Activated CD8-positive, alpha-beta memory T cell treated with anti-CD3 and anti-CD28 coated beads for 48 hours (primary cell): ENCODE measurements around the gene CEACAM20.
"Not testable (repeated sequence)": the region's sequence is repeated elsewhere in the genome, so short reads cannot be mapped to it uniquely, and the experiment has no call there.

ENCODE experiments used
- DNase-seq, 3 experiments: peaks; one replicate each; pipeline ENCODE4 v3.0.0-alpha.2; 2020; ENCODE audit warnings: low read depth in 2 of 3, low spot score in 2 of 3

CEACAM20 gene

DNA sequence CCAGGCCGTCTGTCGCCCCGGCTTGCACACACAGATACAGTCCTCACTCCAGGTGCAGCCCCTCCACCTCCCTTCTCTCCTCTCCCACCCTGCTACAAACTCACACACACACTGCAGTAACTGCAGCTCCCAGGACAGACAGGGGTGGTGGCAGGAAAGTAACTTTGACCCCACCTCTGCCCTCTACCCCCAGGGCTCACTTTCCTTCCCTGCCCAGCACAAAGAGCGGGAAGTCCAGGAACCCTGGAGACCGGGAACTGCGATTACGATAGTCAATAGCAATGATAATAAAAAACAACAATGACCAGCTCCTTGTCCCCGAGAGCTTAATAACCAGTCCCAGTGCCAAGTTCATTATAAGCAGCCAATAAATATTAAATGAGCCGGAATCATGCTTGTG, at the start of gene CEACAM20:
Gene CEACAM20, minus strand, starts transcription at position 140 of the 400 bp plus-strand sequence. CDS start 166 bp downstream, outside the sequence.
- DNase-seq = no peak

- DNase-seq = no peak
These were observed 48.0 kb upstream of the CEACAM20 start for GRCh38 chr19:44577566-44577874.

GRCh38 chr19:44576843-44577565, 47.5 kb upstream of the CEACAM20 start:
- no peak for DNase-seq

GRCh38 chr19:44575116-44575700, 45.7 kb upstream of the CEACAM20 start:
- DNase-seq = no peak

DNA sequence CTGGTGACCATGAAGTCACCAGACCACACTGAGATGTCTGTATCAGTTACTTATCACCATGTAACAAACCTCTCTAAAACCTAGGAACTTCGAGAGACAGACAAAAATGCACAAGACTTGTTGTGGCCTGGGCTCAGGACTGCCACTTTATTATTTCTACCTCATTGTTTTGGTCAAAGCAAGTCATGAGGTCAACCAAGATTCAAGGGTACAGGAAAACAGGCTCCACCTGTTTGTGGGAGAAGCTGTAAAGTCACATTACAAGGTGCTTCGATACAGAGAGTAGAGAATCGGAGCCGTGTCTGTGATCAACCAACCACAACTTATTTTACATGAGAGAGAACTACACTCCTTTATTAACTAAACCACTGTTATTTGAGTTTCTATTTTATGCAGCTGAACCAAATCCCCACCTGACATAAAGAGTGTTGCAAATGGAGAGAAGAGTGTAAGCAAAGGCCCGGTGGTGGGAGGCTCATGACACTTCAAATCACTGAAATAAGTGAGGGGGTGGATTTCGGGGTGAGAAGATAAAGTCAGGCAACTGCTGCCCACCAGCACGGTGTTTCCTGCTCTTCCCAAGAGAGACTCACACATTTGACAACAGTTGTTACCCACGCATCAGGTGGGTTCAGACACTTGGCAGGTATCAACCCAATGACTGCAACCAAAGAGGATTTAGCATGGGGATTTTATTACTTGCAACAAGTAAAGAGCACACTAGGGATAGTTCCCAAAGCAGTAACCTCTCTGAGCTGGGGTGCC, 44.9 kb upstream of the CEACAM20 start:
- no peak for DNase-seq

DNA sequence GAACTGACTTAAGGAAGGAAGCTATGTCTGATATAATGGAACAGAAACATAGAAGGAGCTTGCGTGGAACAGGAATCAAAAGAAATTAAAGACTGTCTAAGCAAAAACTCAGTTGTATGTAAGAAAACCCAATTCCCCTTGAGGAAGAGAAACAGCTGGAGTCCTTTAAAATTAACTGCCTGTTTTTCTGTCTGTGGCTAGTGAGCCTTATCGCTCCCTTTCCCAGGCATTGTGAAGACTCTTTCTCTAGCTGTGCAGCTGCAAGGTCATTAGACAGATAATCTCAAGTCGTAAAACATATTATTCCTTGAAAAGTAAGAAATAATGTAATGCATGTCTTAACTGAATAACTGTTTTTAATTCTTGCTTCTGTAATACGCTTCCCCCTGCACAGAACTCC, 44.2 kb upstream of the CEACAM20 start:
- no peak for DNase-seq

DNA sequence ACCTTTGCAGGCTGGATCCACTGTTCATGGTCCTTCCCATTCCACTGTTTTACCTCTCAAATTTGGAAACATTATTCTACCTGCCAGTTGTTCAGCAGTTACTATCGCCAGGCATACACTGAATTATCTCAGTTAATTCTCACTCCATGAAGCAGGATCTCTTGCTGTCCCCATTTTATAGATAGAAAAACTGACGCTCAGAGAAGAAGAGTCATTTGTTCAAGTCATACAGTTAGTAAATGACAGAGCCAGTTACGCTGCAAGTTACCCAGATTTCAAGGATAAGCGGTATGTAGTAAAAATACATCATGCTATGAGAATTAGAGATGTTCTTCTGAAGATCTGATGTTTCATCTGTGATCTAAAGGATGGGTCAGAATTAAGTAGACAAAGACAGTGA, 43.7 kb upstream of the CEACAM20 start:
- no peak for DNase-seq

GRCh38 chr19:44572581-44572900, 43.1 kb upstream of the CEACAM20 start:
- DNase-seq = no peak

DNA sequence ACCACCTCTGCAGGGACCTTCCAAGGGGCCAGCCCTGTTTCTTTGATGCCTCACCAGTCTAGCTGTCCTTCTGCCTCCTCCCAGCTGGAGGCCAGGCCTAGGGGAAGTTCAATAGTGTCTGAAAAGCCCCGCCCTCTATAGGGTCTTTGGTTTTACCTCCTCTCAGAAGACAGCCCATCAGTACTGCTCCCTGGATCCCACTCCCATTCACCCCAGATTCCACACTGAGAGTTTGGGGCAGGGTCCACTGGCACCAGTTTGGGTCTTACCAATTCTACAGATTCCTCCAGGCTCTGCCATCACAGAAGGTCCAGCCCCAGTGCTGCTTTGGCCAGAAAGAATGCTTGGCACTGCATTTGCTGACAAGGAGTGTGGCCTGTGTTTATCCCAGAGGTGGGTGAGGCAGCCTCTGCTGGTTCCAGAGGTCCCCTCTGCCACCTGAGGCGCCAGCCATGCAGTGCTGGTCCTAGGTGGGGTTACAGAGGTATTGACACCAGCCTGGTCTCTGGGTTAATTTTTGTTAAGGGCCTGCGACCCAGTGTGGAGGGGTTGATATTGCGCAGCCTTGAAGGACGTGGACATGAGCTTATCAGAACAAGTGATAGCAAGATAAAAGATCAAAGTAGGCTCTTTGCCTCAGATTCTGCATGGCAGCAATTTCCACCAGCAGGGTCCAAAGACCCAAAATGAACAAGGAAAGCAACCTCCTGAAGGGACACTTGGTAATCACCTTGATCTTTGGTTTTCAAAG, 42.5 kb upstream of the CEACAM20 start:
- no peak for DNase-seq

DNA sequence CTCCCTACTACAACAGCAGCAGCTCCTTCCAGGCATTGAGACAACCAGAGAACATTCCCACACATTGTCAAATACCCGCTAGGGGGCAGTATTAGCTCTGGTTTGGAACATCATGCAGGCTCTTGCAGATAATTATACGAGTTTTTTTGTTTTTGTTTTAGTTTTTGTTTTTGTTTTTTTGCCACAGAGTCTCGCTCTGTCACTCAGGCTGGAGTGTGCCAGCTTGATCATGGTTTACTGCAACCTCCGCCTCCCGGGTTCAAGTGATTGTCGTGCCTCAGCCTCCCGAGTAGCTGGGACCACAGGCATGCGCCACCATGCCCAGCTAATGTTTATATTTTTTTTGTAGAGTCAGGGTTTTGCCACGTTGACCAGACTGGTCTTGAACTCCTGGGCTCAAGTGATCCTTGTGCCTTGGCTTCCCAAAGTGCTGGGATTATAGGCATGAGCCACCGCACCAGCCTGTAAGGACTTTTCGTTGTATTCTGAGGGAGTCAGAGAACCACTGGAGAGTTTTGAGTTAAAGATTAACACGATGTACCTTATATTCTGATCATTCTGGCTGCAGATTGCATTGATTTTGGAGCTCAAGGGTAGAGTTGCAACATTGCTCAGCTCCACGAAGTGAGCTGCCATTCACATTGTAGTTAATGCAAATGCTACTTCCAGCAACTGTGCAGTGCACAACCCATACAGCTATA, 41.7 kb upstream of the CEACAM20 start:
- peak in 1 of 3 experiments; percentile 44 for DNase-seq

- no peak for DNase-seq
These were observed 41.1 kb upstream of the CEACAM20 start for GRCh38 chr19:44570603-44570983.

- DNase-seq = no peak
These were observed 38.3 kb upstream of the CEACAM20 start for GRCh38 chr19:44567745-44568144.

- DNase-seq = no peak
These were observed 37.5 kb upstream of the CEACAM20 start for GRCh38 chr19:44566984-44567383.

GRCh38 chr19:44563086-44563655, 33.7 kb upstream of the CEACAM20 start:
- not testable (repeated sequence) for DNase-seq

DNA sequence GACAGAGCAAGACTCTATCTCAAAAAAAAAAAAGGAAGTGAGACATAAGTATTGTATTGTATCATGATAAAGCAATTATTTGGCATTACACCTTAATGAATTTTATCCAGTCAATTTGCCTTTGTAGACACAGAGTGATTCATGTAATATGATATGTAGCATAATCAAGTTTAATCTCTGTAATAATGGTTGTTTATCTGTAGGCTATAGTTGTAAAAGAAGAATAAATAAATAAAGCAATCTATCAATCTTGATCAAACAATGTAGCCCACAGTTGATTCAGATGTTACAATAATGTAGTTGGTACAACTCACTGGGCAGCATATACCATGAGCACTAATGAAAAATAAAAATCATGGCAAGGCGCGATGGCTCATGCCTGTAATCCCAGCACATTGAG, 28.5 kb upstream of the CEACAM20 start:
- DNase-seq = no peak

DNA sequence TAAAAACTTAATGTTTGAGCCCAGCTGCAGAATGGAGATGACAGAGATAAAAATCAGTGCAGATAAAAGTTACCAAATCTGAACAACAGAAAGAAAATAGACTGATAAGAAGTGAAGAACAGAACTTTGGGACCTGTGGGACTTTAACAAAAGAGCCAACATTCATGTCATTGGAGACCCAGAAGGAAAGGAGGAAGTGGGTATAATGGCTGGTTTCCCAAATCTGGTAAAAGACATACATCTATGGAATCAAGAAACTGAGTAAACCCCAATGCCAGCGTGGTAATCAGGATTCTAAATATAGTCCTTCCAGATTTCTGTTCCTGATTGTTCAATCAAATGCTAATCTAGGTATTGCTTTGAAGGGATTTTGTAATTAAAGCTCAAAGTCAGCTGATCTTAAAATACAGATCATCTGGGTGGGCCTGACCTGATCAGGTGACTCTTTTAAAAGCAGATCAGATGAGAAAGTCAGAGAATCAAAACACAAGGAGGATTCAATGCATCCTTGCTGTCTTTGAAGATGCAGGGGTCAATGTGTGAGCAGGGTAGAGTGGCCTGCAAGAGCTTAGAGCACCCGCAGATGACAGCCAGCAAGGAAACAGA, 25.3 kb upstream of the CEACAM20 start:
- no peak for DNase-seq

DNA sequence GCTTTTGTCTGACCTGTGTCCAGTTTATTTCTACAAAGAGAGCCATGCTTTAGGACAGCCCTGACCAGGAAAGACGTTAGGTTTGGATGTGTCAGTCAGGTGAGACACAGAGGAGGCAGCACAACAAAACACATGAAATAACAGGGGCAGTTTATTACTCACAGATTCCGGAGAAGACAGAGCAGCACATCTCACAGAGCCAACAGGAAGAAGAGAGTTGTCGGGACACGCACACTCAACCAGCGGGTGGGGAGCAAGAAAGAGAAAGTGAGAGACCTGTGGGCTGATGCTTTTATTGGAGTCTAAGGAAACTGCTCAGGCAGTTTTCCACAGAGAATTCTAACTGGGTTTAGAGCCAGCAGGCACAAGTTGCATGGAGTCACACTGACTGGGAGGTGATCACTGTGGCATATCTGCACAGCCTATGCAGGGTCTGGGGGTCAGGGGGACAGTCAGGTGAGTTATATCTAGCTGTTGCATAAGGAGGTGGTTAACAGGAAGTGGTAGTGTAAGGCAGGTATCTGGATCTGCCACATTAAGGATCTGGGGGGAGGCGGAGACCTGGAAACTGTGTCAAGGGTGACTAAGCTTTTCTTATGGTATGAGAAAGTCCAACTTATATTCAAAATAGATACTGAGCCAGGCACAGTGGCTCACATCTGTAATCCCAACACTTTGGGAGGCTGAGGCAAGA, 24.1 kb upstream of the CEACAM20 start:
- no peak for DNase-seq

DNA sequence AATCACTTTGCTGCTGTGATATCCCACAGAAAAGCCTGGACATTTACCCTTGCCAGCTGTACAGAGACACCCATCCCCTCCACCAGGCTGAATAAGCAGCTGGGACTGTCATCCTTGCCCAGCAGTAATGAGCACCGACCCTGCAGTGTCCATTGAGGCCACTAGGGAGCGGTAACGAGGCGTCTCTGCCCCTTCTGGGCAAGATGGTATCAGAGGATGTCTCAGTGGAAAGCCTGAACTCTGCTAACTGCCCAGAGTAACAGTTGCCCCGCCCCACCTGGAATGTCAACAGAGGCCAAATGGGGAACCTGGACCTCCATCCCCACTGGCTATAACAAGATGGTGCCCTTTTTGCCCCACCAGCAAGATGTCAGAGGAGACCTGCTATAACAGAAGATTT, 22.8 kb upstream of the CEACAM20 start:
- peak; percentile 7 to 24 (median 11) for DNase-seq

DNA sequence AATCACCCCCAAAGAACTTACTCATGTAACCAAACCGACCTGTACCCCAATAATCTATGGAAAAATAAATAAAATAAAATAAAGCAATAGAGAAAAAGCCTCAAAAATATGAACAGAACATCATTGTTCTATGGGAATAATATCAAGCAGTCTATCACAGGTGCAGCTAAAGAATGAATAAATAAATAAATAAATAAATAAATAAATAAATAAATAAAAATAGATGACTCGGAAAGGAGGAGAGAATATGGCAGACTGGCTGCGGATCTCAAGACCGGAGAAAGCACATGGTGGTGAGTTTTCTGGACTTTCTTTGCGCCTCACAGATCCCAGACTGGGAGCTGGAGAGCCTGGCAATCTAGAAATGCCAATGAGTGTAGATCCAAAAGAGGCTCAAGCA, 22.4 kb upstream of the CEACAM20 start:
- DNase-seq = no peak

DNA sequence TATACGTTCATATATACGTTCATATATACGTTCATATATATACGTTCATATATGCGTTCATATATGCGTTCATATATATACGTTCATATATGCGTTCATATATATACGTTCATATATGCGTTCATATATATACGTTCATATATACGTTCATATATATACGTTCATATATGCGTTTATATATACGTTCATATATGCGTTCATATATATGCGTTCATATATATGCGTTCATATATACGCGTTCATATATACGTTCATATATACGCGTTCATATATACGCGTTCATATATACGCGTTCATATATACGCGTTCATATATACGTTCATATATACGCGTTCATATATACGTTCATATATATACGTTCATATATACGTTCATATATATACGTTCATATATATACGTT, 21.5 kb upstream of the CEACAM20 start:
- DNase-seq = not testable (repeated sequence)
